Activated T-cell treated with anti-CD3 and anti-CD28 coated beads, Interleukin-2, amount 50 U/mL, for 72 hours (primary cell): ENCODE results near the gene PNPLA6. TPM values are rescaled to one million over a fixed set of nuclear protein-coding genes. Genes with fewer than 3 reads are reported as not detected.
A peak's percentile ranks its signal among the peaks of the same experiment; 100 is the strongest.
"Not testable (repeated sequence)": the region's sequence is repeated elsewhere in the genome, so short reads cannot be mapped to it uniquely, and the experiment has no call there.

Experiments
- ATAC-seq, 2 donors: fragments of 150-1000 bp; cut with Tn5 transposase; replicated peaks in 1 of 2; 2 replicates each; pipeline ENCODE4 v1.10.0; 2021; ENCODE audit warnings: moderate library complexity in 2 of 2, mild to moderate bottlenecking in 1 of 2
- DNase-seq, 2 donors: peaks; one replicate each; pipeline ENCODE4 v3.0.0; 2021 to 2022; ENCODE audit warnings: mixed read lengths in 1 of 2
- H3K27ac Mint-ChIP-seq: one replicate; pipeline ENCODE4 v1.8.0; 2022; ENCODE audit warnings: mild to moderate bottlenecking, moderate library complexity, mixed read lengths
- H3K27me3 Mint-ChIP-seq: one replicate; pipeline ENCODE4 v1.8.0; 2022; ENCODE audit warnings: low read depth, mixed read lengths
- H3K36me3 Mint-ChIP-seq, 2 donors: one replicate each; pipeline ENCODE4 v1.8.0; 2022; ENCODE audit warnings: mixed read lengths in 2 of 2, mild to moderate bottlenecking in 1 of 2; ENCODE audit not compliant: insufficient read depth in 2 of 2
- H3K4me1 Mint-ChIP-seq: one replicate; pipeline ENCODE4 v1.8.0; 2022; ENCODE audit warnings: low read depth, mixed read lengths
- H3K4me3 Mint-ChIP-seq, 2 donors: one replicate each; pipeline ENCODE4 v1.8.0; 2022; ENCODE audit warnings: mild to moderate bottlenecking in 2 of 2, mixed read lengths in 2 of 2, moderate library complexity in 2 of 2
- H3K9me3 Mint-ChIP-seq, 2 donors: one replicate each; pipeline ENCODE4 v1.8.0; 2022; ENCODE audit warnings: mixed read lengths in 2 of 2
- total RNA-seq, 2 donors: library from RNA; stranded (reverse); gene quantifications; one replicate each; pipeline ENCODE4 v1.2.3, GENCODE V29; 2022

PNPLA6 gene
- total RNA-seq, 2 donors from 2014 or later, result 102 to 144 TPM

GRCh38 chr19:7529610-7530490 is 5.7 kb upstream of the PNPLA6 start:
- Mint-ChIP-seq H3K36me3 (peaks cover 1 to 2% of the 10 kb centered on the region in 2 donors), H3K4me3 (no peak overlapping the region), H3K9me3 (no peaks in the 10 kb centered on the region), H3K27me3 (no peaks in the 10 kb centered on the region), H3K27ac (no peak overlapping the region), H3K4me1 (peaks cover 7% of the 10 kb centered on the region)
- ATAC-seq (no peak), DNase-seq (no peak)

- Mint-ChIP-seq H3K4me3 (peak overlapping the region; percentile 94 to 99), H3K27me3 (no peaks in the 10 kb centered on the region), H3K9me3 (no peaks in the 10 kb centered on the region), H3K36me3 (peaks cover 1 to 4% of the 10 kb centered on the region in 2 donors), H3K4me1 (peaks cover 20% of the 10 kb centered on the region), H3K27ac (no peak overlapping the region)
- DNase-seq (no peak), ATAC-seq (no peak)
These were observed 2.1 kb upstream of the PNPLA6 start for GRCh38 chr19:7533281-7533885.

GRCh38 chr19:7533925-7534480 is 1.5 kb upstream of the PNPLA6 start:
- H3K27ac Mint-ChIP-seq, result peak overlapping the region; percentile 93
- no peaks in the 10 kb centered on the region for H3K9me3 Mint-ChIP-seq
- peak; percentile 53 to 57 for ATAC-seq
- peak; percentile 85 to 87 for DNase-seq
- peaks cover 20% of the 10 kb centered on the region for H3K4me1 Mint-ChIP-seq
- peaks cover 1 to 7% of the 10 kb centered on the region in 2 donors for H3K36me3 Mint-ChIP-seq
- H3K27me3 Mint-ChIP-seq, result no peaks in the 10 kb centered on the region
- peak overlapping the region; percentile 94 to 99 for H3K4me3 Mint-ChIP-seq

- peaks cover 1 to 5% of the 10 kb centered on the region in 2 donors for H3K36me3 Mint-ChIP-seq
- H3K9me3 Mint-ChIP-seq, result no peaks in the 10 kb centered on the region
- H3K27ac Mint-ChIP-seq, result peak overlapping the region; percentile 93
- no peaks in the 10 kb centered on the region for H3K27me3 Mint-ChIP-seq
- H3K4me1 Mint-ChIP-seq, result peaks cover 20% of the 10 kb centered on the region
- DNase-seq, result peak in 1 of 2 donors; percentile 61
- H3K4me3 Mint-ChIP-seq, result peak overlapping the region; percentile 94 to 99
- peak; percentile 20 to 36 for ATAC-seq
These were observed 928 bp upstream of the PNPLA6 start for GRCh38 chr19:7534531-7535046.

GRCh38 chr19:7535998-7536695 is 630 bp downstream of the PNPLA6 start:
- ATAC-seq (no peak), DNase-seq (no peak)
- Mint-ChIP-seq H3K4me1 (peaks cover 20% of the 10 kb centered on the region), H3K9me3 (no peaks in the 10 kb centered on the region), H3K27ac (peak overlapping the region; percentile 64), H3K36me3 (peaks cover 3 to 5% of the 10 kb centered on the region in 2 donors), H3K4me3 (peak overlapping the region; percentile 94 to 99), H3K27me3 (no peaks in the 10 kb centered on the region)

- peaks cover 19% of the 10 kb centered on the region for H3K4me1 Mint-ChIP-seq
- not testable (repeated sequence) for ATAC-seq, H3K9me3 Mint-ChIP-seq, H3K27ac Mint-ChIP-seq, H3K27me3 Mint-ChIP-seq, H3K36me3 Mint-ChIP-seq, DNase-seq, H3K4me3 Mint-ChIP-seq
These were observed 3.5 kb downstream of the PNPLA6 start for GRCh38 chr19:7538990-7539389.

- DNase-seq (no peak), ATAC-seq (no peak)
- H3K4me1 Mint-ChIP-seq, result peaks cover 28% of the 10 kb centered on the region
- H3K27me3 Mint-ChIP-seq, result no peaks in the 10 kb centered on the region
- peaks cover 2 to 9% of the 10 kb centered on the region in 2 donors for H3K36me3 Mint-ChIP-seq
- no peak overlapping the region for H3K27ac Mint-ChIP-seq
- no peak overlapping the region for H3K4me3 Mint-ChIP-seq
- H3K9me3 Mint-ChIP-seq, result no peaks in the 10 kb centered on the region
These were observed 4.4 kb downstream of the PNPLA6 start for GRCh38 chr19:7539827-7540425.

GRCh38 chr19:7540761-7541474 is 5.4 kb downstream of the PNPLA6 start:
- DNase-seq, result peak; percentile 42 to 61
- Mint-ChIP-seq H3K27ac (no peak overlapping the region), H3K4me1 (peaks cover 36% of the 10 kb centered on the region), H3K4me3 (no peak overlapping the region), H3K36me3 (peaks cover 5 to 10% of the 10 kb centered on the region in 2 donors), H3K9me3 (peaks cover under 1% of the 10 kb centered on the region in 2 donors), H3K27me3 (no peaks in the 10 kb centered on the region)
- ATAC-seq, result peak; percentile 38 to 59

GRCh38 chr19:7541475-7541824 is 5.9 kb downstream of the PNPLA6 start:
- H3K36me3 Mint-ChIP-seq, result peaks cover 6 to 9% of the 10 kb centered on the region in 2 donors
- no peaks in the 10 kb centered on the region for H3K27me3 Mint-ChIP-seq
- H3K4me1 Mint-ChIP-seq, result peaks cover 37% of the 10 kb centered on the region
- H3K9me3 Mint-ChIP-seq, result peaks cover 2% of the 10 kb centered on the region in 2 donors
- H3K27ac Mint-ChIP-seq, result no peak overlapping the region
- DNase-seq (no peak), ATAC-seq (no peak)
- H3K4me3 Mint-ChIP-seq, result no peak overlapping the region

GRCh38 chr19:7541828-7542443 is 6.4 kb downstream of the PNPLA6 start:
- Mint-ChIP-seq H3K27me3 (no peaks in the 10 kb centered on the region), H3K9me3 (peaks cover 2% of the 10 kb centered on the region in 2 donors), H3K4me1 (peaks cover 35% of the 10 kb centered on the region), H3K4me3 (no peak overlapping the region), H3K36me3 (peaks cover 6 to 9% of the 10 kb centered on the region in 2 donors), H3K27ac (no peak overlapping the region)
- DNase-seq (no peak), ATAC-seq (no peak)

GRCh38 chr19:7542556-7543348 is 7.2 kb downstream of the PNPLA6 start:
- H3K9me3 Mint-ChIP-seq, result peaks cover 2% of the 10 kb centered on the region in 2 donors

More at GRCh38 chr19:7542556-7543348, 7.2 kb downstream of the PNPLA6 start:
- Mint-ChIP-seq H3K27ac (no peak overlapping the region), H3K27me3 (no peaks in the 10 kb centered on the region), H3K4me3 (no peak overlapping the region), H3K36me3 (peaks cover 6 to 9% of the 10 kb centered on the region in 2 donors), H3K4me1 (peaks cover 37% of the 10 kb centered on the region)
- DNase-seq (no peak), ATAC-seq (no peak)
